ENCODE data around the gene C1R.

GRCh38 chr12:7113389-7113871 lies 21.2 kb upstream of the C1R start:
- no peak for TF ChIP-seq POLR2AphosphoS5 (IDR thresholded peaks at IDR 0.05; ENCODE audit: low read depth, low read length)
- peak; percentile 85 for TF ChIP-seq CTCF (IDR thresholded peaks at IDR 0.05)
- no peak for TF ChIP-seq REST (IDR thresholded peaks at IDR 0.05; ENCODE audit: insufficient read depth in 1 of 2, low read depth in 2 of 2, low read length in 1 of 2)
- TF ChIP-seq SIN3A (IDR thresholded peaks at IDR 0.05; ENCODE audit: borderline replicate concordance, insufficient read depth, low read depth, low read length): no peak
- no peak for TF ChIP-seq TCF7L2 (IDR thresholded peaks at IDR 0.05; ENCODE audit: low read depth, low read length)

Measured in Panc1 (cell line).